ENCODE results near the gene MOV10. TPM values are rescaled to one million over a fixed set of nuclear protein-coding genes. Genes with fewer than 3 reads are reported as not detected.
A peak's percentile ranks its signal among the peaks of the same experiment; 100 is the strongest.
"Not testable (repeated sequence)": the region's sequence is repeated elsewhere in the genome, so short reads cannot be mapped to it uniquely, and the experiment has no call there.

MOV10 gene
- 14.0 TPM for total RNA-seq
- long read RNA-seq, partial matches to known transcripts, result 5 of 9 reads
- long read RNA-seq, other reads (novel, unspliced or antisense), result 1 of 9 reads

GRCh38 chr1:112674440-112674985 is at the start of gene MOV10:
TSS of gene MOV10 (plus strand) at chr1:112674659. CDS start at chr1:112674913, 254 bp downstream.
- DNase-seq, result peak; percentile 85
- intact Hi-C loops (cut with micrococcal nuclease), result no loop called here
- ATAC-seq, result peak; percentile 78

DNA sequence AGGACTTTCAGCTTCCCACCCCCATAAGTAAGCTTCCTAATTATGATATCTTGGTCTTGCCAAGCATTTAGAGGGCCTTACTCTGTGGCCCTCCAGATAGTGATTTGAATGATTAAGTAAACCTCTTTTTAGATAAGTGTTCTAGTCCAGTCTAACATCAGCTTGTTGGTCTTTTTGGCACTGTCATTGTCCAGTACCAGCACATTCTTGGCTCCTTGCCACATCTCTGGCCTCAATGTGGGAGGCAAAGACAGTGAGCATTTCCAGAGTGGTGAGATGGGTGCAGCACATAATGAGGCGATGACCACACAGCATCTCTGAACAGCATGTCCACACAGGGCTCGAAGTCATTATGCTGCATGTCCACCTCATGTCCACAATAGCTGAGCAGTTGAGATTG is 48.8 kb upstream of the MOV10 start:
- ATAC-seq (peak; percentile 68), DNase-seq (no peak)

DNA sequence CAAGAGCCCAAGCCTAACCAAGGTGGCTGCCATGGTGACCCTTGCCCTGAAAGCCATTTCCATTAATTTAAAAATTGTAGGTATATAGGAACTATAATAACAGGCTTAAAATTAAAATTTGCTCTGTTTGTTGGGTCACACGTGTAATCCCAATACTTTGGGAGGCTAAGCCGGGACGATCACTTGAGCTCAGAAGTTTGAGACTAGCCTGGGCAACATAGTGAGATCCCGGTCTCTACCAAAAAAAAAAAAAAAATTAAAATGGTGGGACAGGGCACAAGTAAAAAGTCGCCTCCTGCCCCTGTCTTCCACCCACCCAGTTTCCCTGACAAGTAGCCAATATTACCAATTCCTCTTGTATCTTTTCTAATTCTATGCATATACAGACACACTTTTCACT is 48.3 kb upstream of the MOV10 start:
- no peak for DNase-seq
- intact Hi-C loops (cut with micrococcal nuclease), result no loop called here
- ATAC-seq, result no peak

More for the DNA sequence above, 48.8 kb upstream of the MOV10 start:
- intact Hi-C loops (cut with micrococcal nuclease), result no loop called here

DNA sequence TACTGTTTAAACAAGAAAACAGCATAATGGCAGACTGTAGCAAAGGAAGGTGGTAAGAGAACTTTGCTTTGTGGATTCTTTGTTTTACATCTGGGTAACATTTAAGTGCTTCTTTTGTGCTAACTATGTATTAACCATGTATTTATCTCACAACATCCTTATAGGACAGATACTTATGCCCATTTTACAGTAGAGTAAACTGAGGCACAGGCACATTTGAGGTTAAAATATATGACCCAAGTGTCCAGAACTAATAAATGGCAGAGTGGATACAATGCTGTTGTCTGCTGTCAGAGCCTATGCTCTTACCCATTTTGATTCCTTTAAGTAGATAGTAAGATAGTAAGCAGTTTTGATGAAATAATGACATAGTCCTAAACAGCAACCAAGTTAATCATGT is 47.6 kb upstream of the MOV10 start:
- intact Hi-C loops (cut with micrococcal nuclease), result no loop called here
- no peak for ATAC-seq
- DNase-seq, result no peak

DNA sequence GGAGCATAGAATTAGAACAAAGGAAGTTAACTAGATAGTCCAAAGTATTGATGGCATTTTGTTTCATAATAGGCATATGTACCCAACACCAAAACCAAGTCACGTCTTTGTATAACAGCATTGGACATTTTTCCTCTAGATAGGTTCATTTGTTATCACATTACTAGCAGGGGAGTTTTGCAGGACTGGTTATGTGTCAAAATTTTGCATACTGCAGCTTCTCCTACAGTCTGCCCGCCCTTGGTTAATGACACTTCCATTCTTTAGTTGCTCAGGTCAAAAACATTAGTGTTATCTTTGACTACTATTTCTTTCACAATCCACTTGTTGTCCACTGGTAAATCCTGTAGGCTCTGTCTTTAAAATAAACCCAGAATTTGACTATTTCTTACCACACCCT is 45.9 kb upstream of the MOV10 start:
- intact Hi-C loops (cut with micrococcal nuclease), result no loop called here
- ATAC-seq (no peak), DNase-seq (no peak)

- no peak for DNase-seq
- intact Hi-C loops (cut with micrococcal nuclease), result no loop called here
- no peak for ATAC-seq
Observed at GRCh38 chr1:112629256-112629655, 45.2 kb upstream of the MOV10 start.

- DNase-seq (no peak), ATAC-seq (no peak)
- intact Hi-C loops (cut with micrococcal nuclease), result no loop called here
Observed at GRCh38 chr1:112633628-112634027, 40.8 kb upstream of the MOV10 start.

DNA sequence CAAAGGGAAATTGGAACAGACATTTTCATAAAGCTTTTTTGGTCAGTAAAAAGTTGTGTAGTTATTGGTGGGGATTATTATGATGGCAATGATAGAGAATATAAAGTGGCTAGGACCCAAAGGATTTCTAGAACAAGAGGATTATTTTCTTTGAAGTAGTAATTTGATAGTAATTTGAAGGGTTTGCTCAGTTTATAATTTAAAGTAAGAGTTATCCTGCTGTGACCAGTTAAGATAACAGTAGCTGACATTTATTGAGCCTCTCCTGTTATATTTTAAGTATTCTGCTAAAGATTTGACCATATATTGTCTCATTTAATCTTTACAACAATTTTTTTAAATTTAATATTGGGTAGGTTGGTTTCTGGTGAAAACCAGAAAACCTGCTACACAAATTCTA is 40.1 kb upstream of the MOV10 start:
- DNase-seq, result no peak
- ATAC-seq, result no peak
- intact Hi-C loops (cut with micrococcal nuclease), result no loop called here

DNA sequence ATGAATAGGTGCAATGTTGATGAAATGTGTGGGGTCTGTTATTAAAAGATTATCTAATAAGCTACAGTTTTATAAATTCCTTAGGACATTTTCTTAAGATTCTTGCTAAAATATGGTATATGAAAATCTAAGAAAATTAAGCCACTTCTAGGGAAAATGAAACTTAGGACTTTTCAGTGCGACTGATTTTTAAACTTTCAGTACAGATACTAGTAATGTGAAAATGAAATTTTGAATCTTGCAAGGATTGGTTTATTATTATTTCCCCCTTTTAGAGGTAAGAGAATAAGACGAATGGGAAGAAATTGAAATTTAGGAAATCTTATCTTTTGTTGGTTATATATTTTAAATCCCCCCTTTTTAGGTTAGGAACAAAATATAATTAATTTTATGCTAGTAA is 38.4 kb upstream of the MOV10 start:
- ATAC-seq (no peak), DNase-seq (no peak)
- intact Hi-C loops (cut with micrococcal nuclease), result no loop called here

DNA sequence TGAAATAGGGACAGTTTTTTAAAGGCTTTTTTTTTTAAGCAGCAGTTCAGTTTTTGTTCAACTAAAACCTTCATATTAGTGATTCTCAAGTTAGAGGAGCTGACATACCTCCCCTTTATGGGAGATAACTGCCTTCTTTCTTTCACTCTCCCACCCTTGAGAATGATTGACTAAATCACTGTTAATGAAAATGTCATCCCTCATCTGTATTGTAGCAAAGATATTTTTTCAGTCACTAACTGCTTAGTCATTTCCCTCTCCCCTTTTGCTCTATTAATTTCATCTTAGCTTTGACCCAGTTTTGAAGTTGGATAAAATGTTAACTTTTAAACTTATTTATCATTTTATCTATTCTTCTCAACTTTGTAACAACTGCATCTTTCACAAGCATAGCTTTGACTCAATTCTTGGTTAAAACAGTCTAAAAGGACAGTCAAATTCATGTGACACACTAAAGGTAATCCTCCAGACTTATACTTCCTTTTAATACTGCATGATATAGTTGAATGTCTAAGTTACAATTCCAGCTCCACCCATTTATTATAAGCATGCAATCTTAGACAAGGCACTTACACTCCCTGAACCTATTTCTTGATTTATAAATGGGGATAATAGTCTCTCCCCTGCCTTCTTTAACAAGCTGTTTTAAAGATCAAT is 37.7 kb upstream of the MOV10 start:
- ATAC-seq (no peak), DNase-seq (no peak)
- intact Hi-C loops (cut with micrococcal nuclease), result no loop called here

GRCh38 chr1:112637254-112638109 is 37.0 kb upstream of the MOV10 start:
- ATAC-seq (no peak), DNase-seq (no peak)
- intact Hi-C loops (cut with micrococcal nuclease), result no loop called here

GRCh38 chr1:112638110-112638428 is 36.4 kb upstream of the MOV10 start:
- ATAC-seq (no peak), DNase-seq (no peak)
- intact Hi-C loops (cut with micrococcal nuclease), result no loop called here

DNA sequence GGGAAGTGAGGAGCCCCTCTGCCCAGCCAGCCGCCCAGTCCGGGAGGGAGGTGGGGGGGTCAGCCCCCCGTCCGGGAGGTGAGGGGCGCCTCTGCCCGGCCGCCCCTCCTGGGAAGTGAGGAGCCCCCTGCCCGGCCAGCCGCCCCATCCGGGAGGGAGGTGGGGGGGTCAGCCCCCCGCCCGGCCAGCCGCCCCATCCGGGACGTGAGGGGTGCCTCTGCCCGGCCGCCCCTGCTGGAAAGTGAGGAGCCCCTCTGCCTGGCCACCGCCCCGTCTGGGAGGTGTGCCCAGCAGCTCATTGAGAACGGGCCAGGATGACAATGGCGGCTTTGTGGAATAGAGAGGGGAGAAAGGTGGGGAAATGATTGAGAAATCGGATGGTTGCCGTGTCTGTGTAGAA is 34.0 kb upstream of the MOV10 start:
- DNase-seq; ATAC-seq; intact Hi-C loops (cut with micrococcal nuclease): not testable (repeated sequence)

GRCh38 chr1:112643080-112643479 is 31.4 kb upstream of the MOV10 start:
- ATAC-seq (no peak), DNase-seq (no peak)
- intact Hi-C loops (cut with micrococcal nuclease), result no loop called here

- ATAC-seq (no peak), DNase-seq (no peak)
- intact Hi-C loops (cut with micrococcal nuclease), result no loop called here
Observed at GRCh38 chr1:112646225-112646624, 28.2 kb upstream of the MOV10 start.

GRCh38 chr1:112651205-112651604 is 23.3 kb upstream of the MOV10 start:
- intact Hi-C loops (cut with micrococcal nuclease), result no loop called here
- no peak for ATAC-seq
- no peak for DNase-seq

- intact Hi-C loops (cut with micrococcal nuclease), result no loop called here
- ATAC-seq, result no peak
Observed at GRCh38 chr1:112665857-112666256, 8.6 kb upstream of the MOV10 start.

GRCh38 chr1:112666946-112667345 is 7.5 kb upstream of the MOV10 start:
- no peak for ATAC-seq
- intact Hi-C loops (cut with micrococcal nuclease), result no loop called here
- no peak for DNase-seq

More at GRCh38 chr1:112665857-112666256, 8.6 kb upstream of the MOV10 start:
- DNase-seq, result no peak

DNA sequence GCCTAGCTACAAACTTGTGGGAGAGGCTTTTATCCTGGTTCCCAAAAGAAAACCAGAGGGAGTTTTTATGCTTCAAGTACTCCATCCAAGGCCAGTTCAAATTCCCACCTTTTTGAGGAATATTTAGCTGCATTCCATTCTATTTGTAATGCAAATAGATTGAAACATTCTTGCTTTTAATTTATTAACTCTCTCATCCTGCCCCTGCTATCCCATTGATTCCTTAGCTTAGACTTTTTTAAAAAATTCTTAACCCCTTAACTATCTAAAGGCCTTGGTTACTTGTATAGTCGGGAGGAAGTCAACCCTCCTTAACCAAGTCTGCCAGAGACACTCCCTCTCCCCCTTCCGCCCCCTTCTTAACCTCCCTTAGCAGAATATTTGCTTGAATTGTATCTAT is 2.5 kb upstream of the MOV10 start:
- intact Hi-C loops (cut with micrococcal nuclease), result no loop called here
- no peak for ATAC-seq
- DNase-seq, result no peak

DNA sequence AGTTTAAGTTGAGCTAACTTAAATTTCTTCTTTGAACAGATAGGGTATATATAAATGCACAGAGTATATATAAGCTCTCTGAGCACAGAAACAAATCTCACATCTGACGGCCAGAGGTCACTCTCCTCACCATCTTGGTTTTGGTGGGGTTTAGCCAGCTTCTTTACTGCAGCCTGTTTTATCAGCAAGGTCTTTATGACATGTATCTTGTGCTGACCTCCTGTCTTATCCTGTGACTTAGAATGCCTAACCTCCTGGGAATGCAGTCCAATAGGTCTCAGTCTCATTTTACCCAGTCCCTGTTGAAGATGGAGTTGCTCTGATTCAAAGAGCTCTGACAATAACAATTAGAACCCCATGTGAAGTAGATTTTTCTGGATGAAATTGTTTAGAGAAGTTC is 1.6 kb upstream of the MOV10 start:
- ATAC-seq (no peak), DNase-seq (no peak)

More for the DNA sequence above, 1.6 kb upstream of the MOV10 start:
- intact Hi-C loops (cut with micrococcal nuclease), result no loop called here

Data from left ventricle myocardium superior (tissue), 1 donor.